Endodermal cell (in vitro differentiated cells): ENCODE data around the gene POLE2. TPM values are rescaled to one million over a fixed set of nuclear protein-coding genes. Genes with fewer than 3 reads are reported as not detected.
"Not testable (repeated sequence)": the region's sequence is repeated elsewhere in the genome, so short reads cannot be mapped to it uniquely, and the experiment has no call there.

Experiments used
- DNase-seq: peaks from one replicate; pipeline ENCODE4 v3.0.0-alpha.2; 2017
- H3K27ac ChIP-seq: 2 replicates; pipeline ENCODE4 v1.5.1; 2013; ENCODE audit warnings: mild to moderate bottlenecking, low read depth, low read length, moderate library complexity
- H3K27me3 ChIP-seq: 2 replicates; pipeline ENCODE4 v1.6.1; 2013; ENCODE audit warnings: mild to moderate bottlenecking, low read length, moderate library complexity; ENCODE audit not compliant: insufficient read depth, control insufficient read depth, poor library complexity, severe bottlenecking
- H3K36me3 ChIP-seq: 2 replicates; pipeline ENCODE4 v1.7.0; 2013; ENCODE audit warnings: mild to moderate bottlenecking, low read length, moderate library complexity; ENCODE audit not compliant: control insufficient read depth, insufficient read depth
- H3K4me1 ChIP-seq: one replicate; pipeline ENCODE4 v1.7.0; 2013; ENCODE audit warnings: low read length; ENCODE audit not compliant: control insufficient read depth, insufficient read depth
- H3K4me3 ChIP-seq: 2 replicates; pipeline ENCODE4 v1.5.1; 2013; ENCODE audit warnings: mild to moderate bottlenecking, low read length, moderate library complexity
- H3K9ac ChIP-seq: 2 replicates; pipeline ENCODE4 v1.6.1; 2013; ENCODE audit warnings: mild to moderate bottlenecking, low read length, moderate library complexity; ENCODE audit not compliant: poor library complexity, severe bottlenecking; ENCODE audit errors: extremely low read depth
- H3K9me3 ChIP-seq: 2 replicates; pipeline ENCODE4 v1.6.1; 2013; ENCODE audit warnings: mild to moderate bottlenecking, low read length, moderate library complexity; ENCODE audit not compliant: control insufficient read depth
- H3K27ac Mint-ChIP-seq: 2 replicates; pipeline ENCODE4 v1.8.0; 2020; ENCODE audit warnings: mixed read lengths
- H3K27me3 Mint-ChIP-seq: 2 replicates; pipeline ENCODE4 v1.8.0; 2021; ENCODE audit warnings: mild to moderate bottlenecking, mixed read lengths; ENCODE audit not compliant: insufficient read depth
- H3K36me3 Mint-ChIP-seq: 2 replicates; pipeline ENCODE4 v1.8.0; 2020; ENCODE audit warnings: low read depth, mixed read lengths
- H3K4me1 Mint-ChIP-seq: 2 replicates; pipeline ENCODE4 v1.8.0; 2020; ENCODE audit warnings: mixed read lengths
- H3K4me3 Mint-ChIP-seq: 2 replicates; pipeline ENCODE4 v1.8.0; 2020; ENCODE audit warnings: mild to moderate bottlenecking, moderate library complexity, mixed read lengths
- H3K9me3 Mint-ChIP-seq: 2 replicates; pipeline ENCODE4 v1.8.0; 2020; ENCODE audit warnings: mild to moderate bottlenecking, mixed read lengths
- WGBS, 2 experiments: methylation state at CpG; one replicate each; pipeline versions ENCODE4 v1.1.5 to v1.1.7; 2013; ENCODE audit warnings: missing lambda C conversion rate in 2 of 2, mixed read lengths in 1 of 2; ENCODE audit not compliant: insufficient coverage in 1 of 2, insufficient read length in 1 of 2; 5-methylcytosine and 5-hydroxymethylcytosine counted together
- long read RNA-seq, 4 experiments: library from polyadenylated mRNA in 2 of 4; library from RNA in 1 of 4; library from capped mRNA in 1 of 4; stranded (forward) in 3 of 4; unstranded in 1 of 4; transcript quantifications; one replicate each; pipeline ENCODE4 v2.0.0, GENCODE V29; 2020 to 2021; ENCODE audit warnings: inconsistent platforms in 1 of 4
- polyA plus RNA-seq, 2 experiments: library from polyadenylated mRNA; stranded (reverse); fragments of 50-300 nt; gene quantifications; one replicate each; pipeline ENCODE4 v1.2.3, GENCODE V29; 2013
- total RNA-seq, 2 donors: library from RNA; stranded (reverse); fragmentation: NEBNext Ultra II Directional in 1 of 2; extraction: Animal tissue kit (Norgen Biotek cat#: 25700) in 1 of 2; gene quantifications; 2 replicates in 1 of 2; 3 replicates in 1 of 2; pipeline ENCODE4 v1.2.1, GENCODE V29; 2021
- TF ChIP-seq, protein P1 (sequence below): fragments of 200-600 bp; sonication (generic); conservative IDR thresholded peaks from 2 replicates; pipeline ENCODE4 v1.5.0; 2021; ENCODE audit warnings: antibody characterized with exemption, mild to moderate bottlenecking

The POLE2 gene
- total RNA-seq: 10 to 100 TPM; 25.5 to 33.6 TPM
- polyA plus RNA-seq (2013, experiment 1 of 2): 31.2 TPM
- polyA plus RNA-seq (2013, experiment 2 of 2): 34.4 TPM
- long read RNA-seq, experiment 1, partial matches to known transcripts: 3 of 13 reads
- long read RNA-seq, experiment 1, other reads (novel, unspliced or antisense): 4 of 13 reads
- long read RNA-seq, experiment 2, partial matches to known transcripts: 2 of 14 reads
- long read RNA-seq, experiment 2, other reads (novel, unspliced or antisense): 8 of 14 reads
- long read RNA-seq, experiment 3, transcript POLE2-201 (19 exons, 1,776 nt): major isoform, 18 of 38 reads
- long read RNA-seq, experiment 3, partial matches to known transcripts: 0 of 38 reads
- long read RNA-seq, experiment 3, other reads (novel, unspliced or antisense): 13 of 38 reads
- long read RNA-seq, experiment 4, transcript POLE2-202 (18 exons, 1,792 nt): minor isoform, 7 of 39 reads
- long read RNA-seq, experiment 4, transcript POLE2-201 (19 exons, 1,776 nt): major isoform, 16 of 39 reads
- long read RNA-seq, experiment 4, partial matches to known transcripts: 3 of 39 reads
- long read RNA-seq, experiment 4, other reads (novel, unspliced or antisense): 9 of 39 reads

- WGBS, 2 experiments: 8 to 14% methylated on average over 40 to 67 of the region's 67 CpGs
- Histone ChIP-seq H3K9me3 (no peaks in the 10 kb centered on the region), H3K4me3 (peak within 1 kb of the TSS; percentile 76), H3K27me3 (peaks cover 5% of the 10 kb centered on the region), H3K4me1 (peaks cover 3% of the 10 kb centered on the region), H3K36me3 (peaks cover 1% of the 10 kb centered on the region), H3K9ac (peak within 1 kb of the TSS; percentile 75), H3K27ac (peak within 1 kb of the TSS; percentile 42)
- Mint-ChIP-seq H3K27me3 (peaks cover 19% of the 10 kb centered on the region), H3K9me3 (no peaks in the 10 kb centered on the region), H3K4me3 (peak within 1 kb of the TSS; percentile 81), H3K4me1 (peaks cover 14% of the 10 kb centered on the region), H3K27ac (peak within 1 kb of the TSS; percentile 96), H3K36me3 (peaks cover 7% of the 10 kb centered on the region)
- DNase-seq: peak; percentile 93
- TF ChIP-seq, protein P1, sequence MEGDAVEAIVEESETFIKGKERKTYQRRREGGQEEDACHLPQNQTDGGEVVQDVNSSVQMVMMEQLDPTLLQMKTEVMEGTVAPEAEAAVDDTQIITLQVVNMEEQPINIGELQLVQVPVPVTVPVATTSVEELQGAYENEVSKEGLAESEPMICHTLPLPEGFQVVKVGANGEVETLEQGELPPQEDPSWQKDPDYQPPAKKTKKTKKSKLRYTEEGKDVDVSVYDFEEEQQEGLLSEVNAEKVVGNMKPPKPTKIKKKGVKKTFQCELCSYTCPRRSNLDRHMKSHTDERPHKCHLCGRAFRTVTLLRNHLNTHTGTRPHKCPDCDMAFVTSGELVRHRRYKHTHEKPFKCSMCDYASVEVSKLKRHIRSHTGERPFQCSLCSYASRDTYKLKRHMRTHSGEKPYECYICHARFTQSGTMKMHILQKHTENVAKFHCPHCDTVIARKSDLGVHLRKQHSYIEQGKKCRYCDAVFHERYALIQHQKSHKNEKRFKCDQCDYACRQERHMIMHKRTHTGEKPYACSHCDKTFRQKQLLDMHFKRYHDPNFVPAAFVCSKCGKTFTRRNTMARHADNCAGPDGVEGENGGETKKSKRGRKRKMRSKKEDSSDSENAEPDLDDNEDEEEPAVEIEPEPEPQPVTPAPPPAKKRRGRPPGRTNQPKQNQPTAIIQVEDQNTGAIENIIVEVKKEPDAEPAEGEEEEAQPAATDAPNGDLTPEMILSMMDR: no peak
These were observed at the start of gene POLE2 for GRCh38 chr14:49687942-49688700. Gene POLE2 (minus strand): TSS chr14:49688214. CDS start chr14:49688203, 11 bp downstream.

GRCh38 chr14:49735669-49736068, 47.7 kb upstream of the POLE2 start:
- not testable (repeated sequence) for H3K9me3 ChIP-seq, H3K4me1 Mint-ChIP-seq, H3K27ac ChIP-seq, H3K27ac Mint-ChIP-seq, H3K9me3 Mint-ChIP-seq, H3K4me3 Mint-ChIP-seq, DNase-seq, H3K4me1 ChIP-seq, H3K27me3 Mint-ChIP-seq, H3K9ac ChIP-seq, H3K27me3 ChIP-seq, H3K4me3 ChIP-seq, H3K36me3 ChIP-seq, H3K36me3 Mint-ChIP-seq
- 79 to 83% methylated on average over 4 of the region's 4 CpGs for WGBS, 2 experiments

DNA sequence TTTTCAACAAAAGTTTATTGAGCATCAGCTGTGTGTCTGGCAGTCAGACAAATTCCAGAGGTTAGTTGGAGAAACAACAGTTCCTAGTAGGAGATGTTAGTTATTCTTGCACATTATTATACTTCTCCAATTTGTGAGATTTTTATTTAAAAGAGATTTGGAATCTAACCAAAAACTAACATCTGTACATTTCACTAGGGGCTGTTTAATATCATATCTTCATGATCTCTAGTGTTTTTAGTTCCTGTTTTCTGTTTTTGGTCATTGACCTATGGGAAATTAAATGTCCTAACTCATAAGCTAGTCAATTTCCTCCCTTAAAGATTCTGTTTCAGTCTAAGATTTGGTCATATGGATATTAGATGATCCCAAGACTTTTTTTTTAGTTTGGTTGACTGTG, 45.8 kb upstream of the POLE2 start:
- Histone ChIP-seq H3K4me1 (no peaks in the 10 kb centered on the region), H3K9ac (no peak overlapping the region), H3K4me3 (no peak overlapping the region), H3K27me3 (no peaks in the 10 kb centered on the region), H3K9me3 (no peaks in the 10 kb centered on the region), H3K27ac (no peak overlapping the region), H3K36me3 (no peaks in the 10 kb centered on the region)
- Mint-ChIP-seq H3K27ac (no peak overlapping the region), H3K4me1 (no peaks in the 10 kb centered on the region), H3K27me3 (peaks cover under 1% of the 10 kb centered on the region), H3K36me3 (no peaks in the 10 kb centered on the region), H3K9me3 (no peaks in the 10 kb centered on the region), H3K4me3 (no peak overlapping the region)
- TF ChIP-seq, protein P1: no peak
- DNase-seq: no peak
